HepG2 (cell line): ENCODE measurements around the gene S100P. TPM values are rescaled to one million over a fixed set of nuclear protein-coding genes. Genes with fewer than 3 reads are reported as not detected.
A peak's percentile ranks its signal among the peaks of the same experiment; 100 is the strongest.

Experiments used
- BCLAF1 ChIP-seq: fragments of 450-650 bp; IDR thresholded peaks from 2 replicates; pipeline ENCODE4 v1.6.1; 2017; ENCODE audit warnings: mild to moderate bottlenecking
- EP300 ChIP-seq, 3 experiments: sonication (generic) in 1 of 3; formaldehyde crosslinking in 1 of 3; IDR thresholded peaks; 2 replicates each; pipeline versions ENCODE4 v1.5.1 to v1.6.1; 2011 to 2020; ENCODE audit warnings: low read depth in 2 of 3, low read length in 2 of 3, borderline replicate concordance in 1 of 3, improper control_type of control experiment in 1 of 3, mild to moderate bottlenecking in 1 of 3, missing genetic modification reagents in 1 of 3, moderate library complexity in 1 of 3
- NCOR1 ChIP-seq: fragments of 200-600 bp; sonication (generic); IDR thresholded peaks from 2 replicates; pipeline ENCODE4 v1.7.0; 2017; ENCODE audit warnings: antibody characterized with exemption, low read length, borderline replicate concordance
- PHF5A ChIP-seq: IDR thresholded peaks from one replicate; pipeline ENCODE4 v1.6.1; 2018; ENCODE audit warnings: low read depth, missing genetic modification reagents; ENCODE audit not compliant: unreplicated experiment
- POGZ ChIP-seq: sonication (generic); formaldehyde crosslinking; IDR thresholded peaks from 2 replicates; pipeline ENCODE4 v1.4.0; 2020; ENCODE audit warnings: mild to moderate bottlenecking, missing genetic modification reagents
- SKI ChIP-seq: fragments of 450-650 bp; IDR thresholded peaks from one replicate; pipeline ENCODE4 v1.6.1; 2018; ENCODE audit warnings: mild to moderate bottlenecking; ENCODE audit not compliant: partially characterized antibody
- SNRNP70 ChIP-seq: fragments of 200-400 bp; formaldehyde crosslinking; IDR thresholded peaks from 2 replicates; pipeline ENCODE4 v1.6.1; 2017; ENCODE audit warnings: mild to moderate bottlenecking, low read depth, low read length, moderate library complexity
- SRSF4 ChIP-seq: fragments of 200-400 bp; formaldehyde crosslinking; IDR thresholded peaks from one replicate; pipeline ENCODE4 v1.6.1; 2018; ENCODE audit warnings: mild to moderate bottlenecking, low read depth, low read length, moderate library complexity; ENCODE audit not compliant: poor library complexity, severe bottlenecking
- SYNCRIP ChIP-seq: fragments of 200-400 bp; formaldehyde crosslinking; IDR thresholded peaks from 2 replicates; pipeline ENCODE4 v1.6.1; 2018; ENCODE audit warnings: mild to moderate bottlenecking, low read depth, low read length; ENCODE audit not compliant: insufficient read depth
- TP53 ChIP-seq: sonication (generic); formaldehyde crosslinking; conservative IDR thresholded peaks from 2 replicates; pipeline ENCODE4 v1.4.0; 2020; ENCODE audit warnings: missing genetic modification reagents
- ZNF224 ChIP-seq: sonication (generic); formaldehyde crosslinking; IDR thresholded peaks from 2 replicates; pipeline ENCODE4 v1.5.0; 2020; ENCODE audit warnings: mild to moderate bottlenecking, missing genetic modification reagents
- ZNF3 ChIP-seq: IDR thresholded peaks from 2 replicates; pipeline ENCODE4 v1.7.0; 2017; ENCODE audit warnings: inconsistent platforms
- ZNF337 ChIP-seq: sonication (generic); formaldehyde crosslinking; IDR thresholded peaks from 2 replicates; pipeline ENCODE4 v1.5.1; 2020; ENCODE audit warnings: missing genetic modification reagents, low read depth, mild to moderate bottlenecking, borderline replicate concordance
- ZNF660 ChIP-seq: sonication (generic); formaldehyde crosslinking; IDR thresholded peaks from 2 replicates; pipeline ENCODE4 v1.5.1; 2020; ENCODE audit warnings: mild to moderate bottlenecking, low read depth, missing genetic modification reagents, borderline replicate concordance
- polyA plus RNA-seq, 8 experiments: library from polyadenylated mRNA; depleted of rRNA in 3 of 8; stranded (reverse) in 7 of 8; unstranded in 1 of 8; fragments of >200 nt; fragmentation: Illumina TruSeq in 4 of 8; extraction: Trizol in 4 of 8; gene quantifications; 2 replicates each; pipeline versions ENCODE4 v1.2.1 to v1.2.3, GENCODE V29; 2011 to 2016; ENCODE audit warnings: low read depth in 4 of 8, missing spikeins in 1 of 8, mixed read lengths in 1 of 8; ENCODE audit not compliant: insufficient read depth in 1 of 8
- total RNA-seq, 5 experiments: library from RNA; depleted of rRNA; stranded (reverse); fragments of >200 nt; fragmentation: Illumina TruSeq; extraction: Trizol; gene quantifications; 2 replicates each; pipeline ENCODE4 v1.2.3, GENCODE V29; 2016; ENCODE audit warnings: low read depth in 1 of 5
- TF ChIP-seq, protein P1 (sequence below): sonication (generic); formaldehyde crosslinking; IDR thresholded peaks from 2 replicates; pipeline ENCODE4 v1.5.0; 2020; ENCODE audit warnings: mild to moderate bottlenecking, missing genetic modification reagents, borderline replicate concordance
- TF ChIP-seq, protein P2 (sequence below): sonication (generic); formaldehyde crosslinking; conservative IDR thresholded peaks from 2 replicates; pipeline ENCODE4 v1.8.0; 2022; ENCODE audit warnings: mild to moderate bottlenecking, moderate library complexity, missing genetic modification reagents

S100P gene
- total and polyA plus RNA-seq, 2 of the 13 experiments (the other 11 are each of a cell fraction or from before 2014, with no cell fraction given): 278 to 1,649 TPM

DNA sequence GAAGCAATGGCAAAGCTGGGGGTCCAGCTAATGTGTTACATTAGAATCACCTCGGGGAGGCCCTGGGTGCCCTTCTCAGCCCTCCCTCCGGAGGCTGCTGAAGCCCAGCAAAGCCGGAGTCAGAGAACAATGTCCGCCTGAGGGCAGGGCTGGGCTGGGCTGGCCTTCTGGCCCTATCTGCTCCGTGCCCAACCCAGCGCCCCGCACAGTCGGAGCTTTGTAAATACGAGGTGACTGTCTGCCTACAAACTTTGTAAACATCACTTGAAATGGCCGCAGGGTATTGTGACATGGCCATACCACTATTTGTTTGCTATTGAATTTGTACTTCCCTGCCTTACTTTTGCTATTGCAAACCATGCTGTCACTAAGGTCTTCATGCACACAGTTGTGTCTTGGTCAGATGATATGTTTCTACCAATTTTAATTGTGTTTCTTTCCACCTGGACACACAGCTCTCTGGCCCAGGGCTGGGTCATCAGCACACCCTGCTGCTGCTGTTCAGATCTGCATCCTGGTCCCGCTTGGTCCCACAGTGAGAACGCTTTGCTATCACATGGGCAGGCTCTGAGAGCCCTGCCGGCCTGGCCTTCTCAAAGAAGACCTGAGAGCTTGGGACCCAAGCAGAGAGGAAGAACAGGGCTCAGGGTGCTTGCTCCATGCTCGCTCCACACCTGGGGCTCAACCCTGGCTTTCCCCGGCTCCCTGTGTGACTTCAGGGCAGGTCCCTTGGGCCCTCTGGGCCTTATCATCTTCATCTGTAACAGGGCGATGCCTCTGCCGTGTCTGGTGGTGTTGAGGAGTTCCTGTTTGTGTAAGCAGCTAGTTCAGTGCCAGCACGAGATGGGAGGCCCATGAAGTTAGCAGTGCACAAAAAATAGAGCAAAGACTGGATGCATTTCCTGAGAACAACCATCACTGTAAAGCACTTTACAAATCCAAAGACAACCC is 2.3 kb downstream of the S100P start (continued):
- TF ChIP-seq ZNF660 (CRISPR knock-in tag): no peak
- TF ChIP-seq BCLAF1: no peak
- TF ChIP-seq, protein P1, sequence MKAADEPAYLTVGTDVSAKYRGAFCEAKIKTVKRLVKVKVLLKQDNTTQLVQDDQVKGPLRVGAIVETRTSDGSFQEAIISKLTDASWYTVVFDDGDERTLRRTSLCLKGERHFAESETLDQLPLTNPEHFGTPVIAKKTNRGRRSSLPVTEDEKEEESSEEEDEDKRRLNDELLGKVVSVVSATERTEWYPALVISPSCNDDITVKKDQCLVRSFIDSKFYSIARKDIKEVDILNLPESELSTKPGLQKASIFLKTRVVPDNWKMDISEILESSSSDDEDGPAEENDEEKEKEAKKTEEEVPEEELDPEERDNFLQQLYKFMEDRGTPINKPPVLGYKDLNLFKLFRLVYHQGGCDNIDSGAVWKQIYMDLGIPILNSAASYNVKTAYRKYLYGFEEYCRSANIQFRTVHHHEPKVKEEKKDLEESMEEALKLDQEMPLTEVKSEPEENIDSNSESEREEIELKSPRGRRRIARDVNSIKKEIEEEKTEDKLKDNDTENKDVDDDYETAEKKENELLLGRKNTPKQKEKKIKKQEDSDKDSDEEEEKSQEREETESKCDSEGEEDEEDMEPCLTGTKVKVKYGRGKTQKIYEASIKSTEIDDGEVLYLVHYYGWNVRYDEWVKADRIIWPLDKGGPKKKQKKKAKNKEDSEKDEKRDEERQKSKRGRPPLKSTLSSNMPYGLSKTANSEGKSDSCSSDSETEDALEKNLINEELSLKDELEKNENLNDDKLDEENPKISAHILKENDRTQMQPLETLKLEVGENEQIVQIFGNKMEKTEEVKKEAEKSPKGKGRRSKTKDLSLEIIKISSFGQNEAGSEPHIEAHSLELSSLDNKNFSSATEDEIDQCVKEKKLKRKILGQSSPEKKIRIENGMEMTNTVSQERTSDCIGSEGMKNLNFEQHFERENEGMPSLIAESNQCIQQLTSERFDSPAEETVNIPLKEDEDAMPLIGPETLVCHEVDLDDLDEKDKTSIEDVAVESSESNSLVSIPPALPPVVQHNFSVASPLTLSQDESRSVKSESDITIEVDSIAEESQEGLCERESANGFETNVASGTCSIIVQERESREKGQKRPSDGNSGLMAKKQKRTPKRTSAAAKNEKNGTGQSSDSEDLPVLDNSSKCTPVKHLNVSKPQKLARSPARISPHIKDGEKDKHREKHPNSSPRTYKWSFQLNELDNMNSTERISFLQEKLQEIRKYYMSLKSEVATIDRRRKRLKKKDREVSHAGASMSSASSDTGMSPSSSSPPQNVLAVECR (CRISPR knock-in tag): peak; percentile 89; the same call in 1 of the 2 replicates
- peak; percentile 92 for TF ChIP-seq PHF5A (CRISPR knock-in tag)
- TF ChIP-seq EP300 (IDR thresholded peaks at IDR 0.05; ENCODE audit: low read depth in 2 of 2, low read length in 2 of 2): peak; percentile 74 to 84
- peak; percentile 87 for TF ChIP-seq EP300 (CRISPR knock-in tag; IDR thresholded peaks at IDR 0.05; ENCODE audit: borderline replicate concordance)
- peak; percentile 79 for TF ChIP-seq TP53
- no peak for TF ChIP-seq SNRNP70
- TF ChIP-seq SRSF4: no peak
- TF ChIP-seq SYNCRIP: no peak
- TF ChIP-seq NCOR1: peak; percentile 89; the same call in 1 of the 2 replicates
- peak; percentile 95 for TF ChIP-seq SKI
- no peak for TF ChIP-seq ZNF224
- TF ChIP-seq POGZ (CRISPR knock-in tag): peak; percentile 90
- TF ChIP-seq ZNF337: 0 out of 2 replicates have a peak, but pooled peaks have one; percentile 66
- TF ChIP-seq, protein P2, sequence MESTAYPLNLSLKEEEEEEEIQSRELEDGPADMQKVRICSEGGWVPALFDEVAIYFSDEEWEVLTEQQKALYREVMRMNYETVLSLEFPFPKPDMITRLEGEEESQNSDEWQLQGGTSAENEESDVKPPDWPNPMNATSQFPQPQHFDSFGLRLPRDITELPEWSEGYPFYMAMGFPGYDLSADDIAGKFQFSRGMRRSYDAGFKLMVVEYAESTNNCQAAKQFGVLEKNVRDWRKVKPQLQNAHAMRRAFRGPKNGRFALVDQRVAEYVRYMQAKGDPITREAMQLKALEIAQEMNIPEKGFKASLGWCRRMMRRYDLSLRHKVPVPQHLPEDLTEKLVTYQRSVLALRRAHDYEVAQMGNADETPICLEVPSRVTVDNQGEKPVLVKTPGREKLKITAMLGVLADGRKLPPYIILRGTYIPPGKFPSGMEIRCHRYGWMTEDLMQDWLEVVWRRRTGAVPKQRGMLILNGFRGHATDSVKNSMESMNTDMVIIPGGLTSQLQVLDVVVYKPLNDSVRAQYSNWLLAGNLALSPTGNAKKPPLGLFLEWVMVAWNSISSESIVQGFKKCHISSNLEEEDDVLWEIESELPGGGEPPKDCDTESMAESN: peak; percentile 100
- 0 out of 2 replicates have a peak, but pooled peaks have one; percentile 34 for TF ChIP-seq ZNF3 (CRISPR knock-in tag)
